GM12864 (cell line): ENCODE data around the gene PLCH1.

Source experiments
- DNase-seq: peaks from one replicate; pipeline ENCODE4 v3.0.0-alpha.2; 2011; ENCODE audit warnings: low read depth
- H3K4me3 ChIP-seq: 2 replicates; pipeline ENCODE4 v1.5.1; 2011; ENCODE audit warnings: mild to moderate bottlenecking, low read depth, low read length, control low read depth
- TF ChIP-seq, protein P1 (sequence below): IDR thresholded peaks from 2 replicates; pipeline ENCODE4 v1.5.1; 2011; ENCODE audit warnings: low read depth, mild to moderate bottlenecking, moderate library complexity, low read length, control low read depth, inconsistent platforms; ENCODE audit errors: missing control alignments

The PLCH1 gene

GRCh38 chr3:155520463-155520862 is 224.4 kb downstream of the PLCH1 start:
- TF ChIP-seq, protein P1, sequence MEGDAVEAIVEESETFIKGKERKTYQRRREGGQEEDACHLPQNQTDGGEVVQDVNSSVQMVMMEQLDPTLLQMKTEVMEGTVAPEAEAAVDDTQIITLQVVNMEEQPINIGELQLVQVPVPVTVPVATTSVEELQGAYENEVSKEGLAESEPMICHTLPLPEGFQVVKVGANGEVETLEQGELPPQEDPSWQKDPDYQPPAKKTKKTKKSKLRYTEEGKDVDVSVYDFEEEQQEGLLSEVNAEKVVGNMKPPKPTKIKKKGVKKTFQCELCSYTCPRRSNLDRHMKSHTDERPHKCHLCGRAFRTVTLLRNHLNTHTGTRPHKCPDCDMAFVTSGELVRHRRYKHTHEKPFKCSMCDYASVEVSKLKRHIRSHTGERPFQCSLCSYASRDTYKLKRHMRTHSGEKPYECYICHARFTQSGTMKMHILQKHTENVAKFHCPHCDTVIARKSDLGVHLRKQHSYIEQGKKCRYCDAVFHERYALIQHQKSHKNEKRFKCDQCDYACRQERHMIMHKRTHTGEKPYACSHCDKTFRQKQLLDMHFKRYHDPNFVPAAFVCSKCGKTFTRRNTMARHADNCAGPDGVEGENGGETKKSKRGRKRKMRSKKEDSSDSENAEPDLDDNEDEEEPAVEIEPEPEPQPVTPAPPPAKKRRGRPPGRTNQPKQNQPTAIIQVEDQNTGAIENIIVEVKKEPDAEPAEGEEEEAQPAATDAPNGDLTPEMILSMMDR = no peak
- DNase-seq = no peak
- no peak overlapping the region for H3K4me3 ChIP-seq

DNA sequence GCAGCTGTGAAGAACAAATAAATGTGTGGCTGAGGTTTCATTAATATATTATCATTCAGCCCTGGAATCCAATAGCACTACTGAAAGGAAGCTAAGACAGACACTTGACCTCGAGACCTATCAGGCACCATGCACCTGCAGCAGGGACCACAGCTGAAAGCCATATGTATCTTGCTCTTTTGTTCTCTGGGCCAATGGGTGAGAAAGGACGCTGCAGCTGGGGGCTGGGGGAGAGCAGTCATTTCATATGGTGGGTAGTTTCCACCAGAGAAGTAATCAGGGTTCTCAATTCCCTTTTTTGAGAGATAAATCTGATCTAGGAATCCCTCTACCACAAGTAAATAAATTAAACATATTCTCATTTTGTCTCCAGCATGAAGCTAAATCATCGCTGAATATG is 225.8 kb downstream of the PLCH1 start:
- TF ChIP-seq, protein P1 = no peak
- no peak for DNase-seq
- no peak overlapping the region for H3K4me3 ChIP-seq

- TF ChIP-seq, protein P1 = no peak
- DNase-seq = no peak
- H3K4me3 ChIP-seq = no peak overlapping the region
Measured at GRCh38 chr3:155517903-155518302, 227.0 kb downstream of the PLCH1 start.

DNA sequence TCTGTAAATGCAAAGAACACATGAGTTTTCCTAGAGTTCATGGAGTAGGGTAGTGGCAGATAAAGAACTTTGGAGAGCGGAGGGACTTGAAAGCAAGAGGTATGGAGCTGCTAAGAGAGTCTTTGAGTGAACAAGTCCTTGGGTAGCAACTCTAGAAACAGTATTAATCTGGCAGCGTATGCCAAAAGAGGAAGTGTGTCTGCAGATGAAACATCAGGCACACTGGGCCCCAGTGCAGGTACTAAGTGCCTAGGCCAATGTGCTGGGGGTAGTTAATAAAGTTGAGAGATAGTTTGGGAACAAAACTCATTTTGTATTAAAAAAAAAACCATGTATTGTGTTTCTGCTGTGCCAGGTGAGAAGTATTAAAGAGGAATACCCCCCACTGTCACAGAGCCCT is 228.4 kb downstream of the PLCH1 start:
- TF ChIP-seq, protein P1 = no peak
- H3K4me3 ChIP-seq = no peak overlapping the region
- DNase-seq = no peak

- no peak for DNase-seq
- TF ChIP-seq, protein P1 = no peak
- H3K4me3 ChIP-seq = no peak overlapping the region
Measured at GRCh38 chr3:155512867-155513261, 232.0 kb downstream of the PLCH1 start.

- H3K4me3 ChIP-seq = no peak overlapping the region
- no peak for DNase-seq
- TF ChIP-seq, protein P1 = no peak
Measured at GRCh38 chr3:155512175-155512866, 232.6 kb downstream of the PLCH1 start.

DNA sequence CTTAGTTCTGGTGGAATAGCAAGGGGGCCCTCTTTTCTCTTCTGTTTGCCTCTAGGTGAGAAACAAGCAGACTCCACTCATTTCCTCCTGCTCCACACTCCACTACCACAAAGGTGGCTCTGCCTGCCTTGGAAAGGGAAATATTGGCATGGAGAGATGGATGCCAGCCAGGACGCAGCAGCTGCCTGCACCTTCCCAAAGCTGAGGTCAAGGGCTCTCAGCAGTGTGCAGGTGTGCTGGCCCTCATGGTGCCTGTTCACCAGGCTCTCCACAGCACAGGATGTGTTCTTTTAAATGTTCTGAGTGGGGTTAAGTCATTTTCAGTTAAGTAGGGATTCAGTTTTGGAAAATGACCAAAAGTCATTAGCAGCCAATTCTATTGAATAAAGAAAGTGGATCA is 240.2 kb downstream of the PLCH1 start:
- DNase-seq = no peak
- no peak overlapping the region for H3K4me3 ChIP-seq
- TF ChIP-seq, protein P1 = no peak
